Stomach (tissue), 9 donors: Measurements from ENCODE around the gene RERE. TPM values are rescaled to one million over a fixed set of nuclear protein-coding genes. Genes with fewer than 3 reads are reported as not detected.

Experiments used
- DNase-seq, 2 donors: peaks; one replicate each; pipeline versions ENCODE4 v3.0.0 to v3.0.0-alpha.2; 2013 to 2019
- H3K27ac ChIP-seq, 5 donors: fragments of 200-600 bp in 4 of 5; sonication (generic) in 4 of 5; one replicate each; pipeline ENCODE4 v1.5.1; 2013 to 2019; ENCODE audit warnings: mild to moderate bottlenecking in 1 of 5, moderate library complexity in 1 of 5
- H3K27me3 ChIP-seq, 3 donors: fragments of 200-600 bp; sonication (generic); one replicate each; pipeline ENCODE4 v1.5.1; 2017 to 2019; ENCODE audit warnings: mixed run types in 1 of 3
- H3K36me3 ChIP-seq, 4 donors: fragments of 200-600 bp; sonication (generic); 1 replicate in 3 of 4; 2 replicates in 1 of 4; pipeline ENCODE4 v1.5.1; 2016 to 2019
- H3K4me1 ChIP-seq, 4 donors: fragments of 200-600 bp; sonication (generic); one replicate each; pipeline ENCODE4 v1.5.1; 2016 to 2019
- H3K4me3 ChIP-seq, 4 donors: fragments of 200-600 bp; sonication (generic) in 3 of 4; one replicate each; pipeline ENCODE4 v1.5.1; 2016 to 2019; ENCODE audit warnings: mild to moderate bottlenecking in 1 of 4
- H3K9me3 ChIP-seq, 4 donors: fragments of 200-600 bp; sonication (generic); one replicate each; pipeline ENCODE4 v1.5.1; 2016 to 2019
- EP300 ChIP-seq: sonication (generic); formaldehyde crosslinking; IDR thresholded peaks from one replicate; pipeline ENCODE4 v1.6.1; 2017; ENCODE audit warnings: antibody characterized with exemption
- POLR2A ChIP-seq, 4 donors: fragments of 450-650 bp; IDR thresholded peaks; one replicate each; pipeline ENCODE4 v1.6.1; 2016; ENCODE audit warnings: antibody characterized with exemption in 4 of 4, control low read depth in 2 of 4, mild to moderate bottlenecking in 1 of 4, moderate library complexity in 1 of 4
- POLR2AphosphoS5 ChIP-seq, 3 donors: sonication (generic); formaldehyde crosslinking; IDR thresholded peaks; one replicate each; pipeline ENCODE4 v1.6.1; 2016; ENCODE audit warnings: antibody characterized with exemption in 3 of 3
- WGBS, 5 donors: extraction: QIAGEN DNeasy Blood & Tissue Kit in 3 of 5; methylation state at CpG; one replicate each; pipeline versions ENCODE4 v1.1.5 to v1.1.7; 2013 to 2018; 5-methylcytosine and 5-hydroxymethylcytosine counted together
- intact Hi-C: fragments of 100-400 bp; cut with DNase I; formaldehyde crosslinking; loops from one replicate; pipeline ENCODE4 v1.15.1; 2023; ENCODE audit warnings: low total_unique reads
- polyA plus RNA-seq, 3 donors: library from polyadenylated mRNA; stranded (reverse); fragments of 200-250 nt; gene quantifications; one replicate each; pipeline ENCODE4 v1.2.3, GENCODE V29; 2013
- total RNA-seq, 5 donors: library from RNA; depleted of rRNA; stranded (reverse); fragments of >200 nt; gene quantifications; one replicate each; pipeline versions ENCODE4 v1.1.0 to v1.2.3, GENCODE V29; 2014 to 2016
- TF ChIP-seq, protein P1 (sequence below), 7 experiments: fragments of 450-650 bp in 4 of 7; fragments of 200-600 bp in 3 of 7; sonication (generic) in 3 of 7; IDR thresholded peaks; one replicate each; pipeline ENCODE4 v1.5.1; 2016 to 2019; ENCODE audit warnings: antibody characterized with exemption in 7 of 7, control low read depth in 2 of 7, mild to moderate bottlenecking in 1 of 7
- donor health status: healthy with polysubstance abuse.
- donor health status: Bipolar disorder and iron deficiency.
- donor health status: healthy.

Gene RERE
- total and polyA plus RNA-seq, 8 donors = 15.6 to 198 (median 79.3) TPM

DNA sequence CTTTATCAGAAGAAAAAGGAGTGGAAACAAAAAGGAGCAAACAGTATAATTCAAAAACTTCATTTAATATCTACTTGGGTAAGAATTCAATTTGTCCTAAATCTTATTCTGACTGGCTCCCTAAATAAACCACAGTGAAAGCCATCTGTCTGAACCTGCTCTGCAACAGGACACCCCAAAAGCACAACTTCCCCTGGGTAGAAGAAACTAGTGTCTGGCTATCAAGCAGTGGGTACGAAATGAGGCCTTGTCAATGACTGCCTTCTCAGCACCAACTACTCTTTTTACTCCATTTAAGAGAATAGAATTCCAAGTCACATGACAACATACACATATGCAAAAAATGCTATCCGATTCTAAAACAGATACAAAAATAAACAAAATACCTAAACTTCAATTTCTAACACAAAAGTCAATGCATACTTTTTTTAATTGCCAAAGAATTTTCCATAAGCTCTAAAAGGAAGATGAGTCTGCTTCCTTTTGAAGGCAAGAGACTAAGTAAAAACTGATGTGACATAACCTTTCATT is 292.7 kb downstream of the RERE start:
- intact Hi-C loops = no loop called here
- H3K36me3 ChIP-seq = peaks cover 0 to 5% (median 0%) of the 10 kb centered on the region in 4 donors
- DNase-seq = no peak
- H3K27me3 ChIP-seq = no peaks in the 10 kb centered on the region
- peak overlapping the region; percentile 53 to 86 (median 78) for H3K27ac ChIP-seq
- no peaks in the 10 kb centered on the region for H3K9me3 ChIP-seq
- TF ChIP-seq EP300 (no peak), POLR2A (IDR thresholded peaks at IDR 0.05) (no peak), POLR2AphosphoS5 (IDR thresholded peaks at IDR 0.05) (no peak)
- TF ChIP-seq, protein P1, sequence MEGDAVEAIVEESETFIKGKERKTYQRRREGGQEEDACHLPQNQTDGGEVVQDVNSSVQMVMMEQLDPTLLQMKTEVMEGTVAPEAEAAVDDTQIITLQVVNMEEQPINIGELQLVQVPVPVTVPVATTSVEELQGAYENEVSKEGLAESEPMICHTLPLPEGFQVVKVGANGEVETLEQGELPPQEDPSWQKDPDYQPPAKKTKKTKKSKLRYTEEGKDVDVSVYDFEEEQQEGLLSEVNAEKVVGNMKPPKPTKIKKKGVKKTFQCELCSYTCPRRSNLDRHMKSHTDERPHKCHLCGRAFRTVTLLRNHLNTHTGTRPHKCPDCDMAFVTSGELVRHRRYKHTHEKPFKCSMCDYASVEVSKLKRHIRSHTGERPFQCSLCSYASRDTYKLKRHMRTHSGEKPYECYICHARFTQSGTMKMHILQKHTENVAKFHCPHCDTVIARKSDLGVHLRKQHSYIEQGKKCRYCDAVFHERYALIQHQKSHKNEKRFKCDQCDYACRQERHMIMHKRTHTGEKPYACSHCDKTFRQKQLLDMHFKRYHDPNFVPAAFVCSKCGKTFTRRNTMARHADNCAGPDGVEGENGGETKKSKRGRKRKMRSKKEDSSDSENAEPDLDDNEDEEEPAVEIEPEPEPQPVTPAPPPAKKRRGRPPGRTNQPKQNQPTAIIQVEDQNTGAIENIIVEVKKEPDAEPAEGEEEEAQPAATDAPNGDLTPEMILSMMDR (IDR thresholded peaks at IDR 0.05) = no peak
- peak overlapping the region; percentile 42 to 46 (median 46) for H3K4me3 ChIP-seq
- 27 to 51% (median 32%) methylated on average over 2 of the region's 2 CpGs for WGBS, 5 donors
- H3K4me1 ChIP-seq = peaks cover 22 to 51% (median 35%) of the 10 kb centered on the region in 4 donors

DNA sequence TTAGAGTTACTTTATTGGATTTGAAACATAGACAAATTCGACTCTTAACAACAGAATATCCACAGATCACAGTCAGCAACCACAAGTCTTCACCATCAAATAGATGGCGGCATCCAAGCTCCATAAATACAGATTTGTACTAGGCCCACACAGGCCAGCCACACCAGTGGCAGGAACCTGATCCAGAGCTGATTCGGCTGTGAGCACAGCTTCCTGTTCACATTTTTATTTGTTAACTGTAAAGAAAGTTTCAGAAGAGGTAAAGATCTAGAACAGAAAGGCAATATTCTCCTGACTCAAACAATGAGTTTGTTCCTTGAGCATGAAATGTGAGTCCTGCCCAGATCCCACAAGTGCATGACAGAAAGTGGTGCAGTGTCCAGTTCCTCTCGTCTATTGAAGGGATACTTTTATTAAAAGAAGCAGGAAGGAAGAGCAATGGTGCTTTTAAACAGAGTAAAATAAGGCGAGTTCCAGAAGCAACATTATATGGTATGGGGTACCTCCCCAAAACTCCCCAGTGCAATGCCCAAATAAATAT is 293.7 kb downstream of the RERE start:
- Histone ChIP-seq H3K27me3 (no peaks in the 10 kb centered on the region), H3K9me3 (no peaks in the 10 kb centered on the region), H3K4me1 (peaks cover 22 to 51% (median 35%) of the 10 kb centered on the region in 4 donors), H3K27ac (peak overlapping the region in 3 of 5 donors; percentile 20 to 85 (median 78)), H3K36me3 (peaks cover 0 to 5% (median 0%) of the 10 kb centered on the region in 4 donors), H3K4me3 (no peak overlapping the region)
- WGBS, 5 donors = 58 to 70% (median 68%) methylated on average over 5 of the region's 5 CpGs
- intact Hi-C loops = no loop called here
- no peak for TF ChIP-seq POLR2A (IDR thresholded peaks at IDR 0.05)
- TF ChIP-seq, protein P1 (IDR thresholded peaks at IDR 0.05) = no peak
- TF ChIP-seq EP300 = no peak
- no peak for TF ChIP-seq POLR2AphosphoS5 (IDR thresholded peaks at IDR 0.05)
- DNase-seq = no peak

DNA sequence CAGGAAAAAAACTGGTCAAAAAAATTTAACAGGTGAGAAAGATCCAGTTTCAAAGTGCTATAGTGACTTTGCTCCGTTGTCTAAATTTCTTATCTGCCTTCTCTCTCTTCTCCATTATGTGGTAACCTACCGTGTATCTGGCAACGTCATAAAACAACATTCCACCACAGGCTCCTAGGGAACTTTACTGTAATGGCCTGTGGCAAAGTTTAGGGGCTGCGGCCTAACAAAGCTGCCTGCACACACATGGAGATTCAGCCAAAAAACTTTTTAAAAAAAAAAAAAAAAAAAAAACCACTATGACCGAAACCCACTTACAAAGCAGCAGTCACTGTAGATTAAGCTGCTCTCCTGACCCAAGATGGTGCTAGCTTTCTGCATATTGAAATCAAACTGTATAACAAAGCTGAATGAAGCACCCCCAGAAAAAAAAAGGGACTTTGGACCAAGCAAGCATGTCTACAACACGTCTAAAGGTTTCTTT is 296.9 kb downstream of the RERE start:
- DNase-seq = no peak
- Histone ChIP-seq H3K4me1 (peaks cover 36 to 59% (median 51%) of the 10 kb centered on the region in 4 donors), H3K27me3 (no peaks in the 10 kb centered on the region), H3K9me3 (no peaks in the 10 kb centered on the region), H3K36me3 (peaks cover 0 to 5% (median 0%) of the 10 kb centered on the region in 4 donors), H3K27ac (no peak overlapping the region), H3K4me3 (no peak overlapping the region)
- intact Hi-C loops = no loop called here
- TF ChIP-seq POLR2A (IDR thresholded peaks at IDR 0.05) (no peak), EP300 (no peak), POLR2AphosphoS5 (IDR thresholded peaks at IDR 0.05) (no peak)
- TF ChIP-seq, protein P1 (IDR thresholded peaks at IDR 0.05) = no peak
- 58 to 71% (median 62%) methylated on average over 6 of the region's 6 CpGs for WGBS, 5 donors

DNA sequence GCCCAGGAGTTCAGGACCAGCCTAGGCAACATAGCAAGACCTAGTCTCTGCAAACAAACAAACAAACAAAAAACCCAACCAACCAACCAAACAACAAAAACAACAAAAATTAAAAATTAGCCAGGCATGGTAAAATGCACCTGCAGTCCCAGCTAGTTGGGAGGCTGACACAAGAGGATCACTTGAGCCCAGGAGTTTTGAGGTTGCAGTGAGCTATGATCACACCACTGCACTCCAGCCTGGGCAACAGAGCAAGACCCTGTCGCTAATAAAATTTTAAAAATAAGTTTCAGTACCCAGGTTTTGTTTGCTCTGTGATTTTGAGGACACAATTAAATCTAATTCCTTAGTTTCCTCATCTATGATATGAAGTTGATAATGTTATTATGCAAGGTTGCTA is 298.3 kb downstream of the RERE start:
- H3K4me3 ChIP-seq = no peak overlapping the region
- H3K27ac ChIP-seq = no peak overlapping the region
- H3K36me3 ChIP-seq = peaks cover 0 to 5% (median 2%) of the 10 kb centered on the region in 4 donors
- H3K27me3 ChIP-seq = no peaks in the 10 kb centered on the region
- WGBS, 5 donors = 94 to 97% (median 96%) methylated on average over 1 of the region's 1 CpG
- TF ChIP-seq, protein P1 (IDR thresholded peaks at IDR 0.05) = no peak
- TF ChIP-seq EP300 = no peak
- TF ChIP-seq POLR2A (IDR thresholded peaks at IDR 0.05) = no peak
- no peak for TF ChIP-seq POLR2AphosphoS5 (IDR thresholded peaks at IDR 0.05)
- H3K9me3 ChIP-seq = no peaks in the 10 kb centered on the region
- intact Hi-C loops = no loop called here
- peaks cover 24 to 50% (median 42%) of the 10 kb centered on the region in 4 donors for H3K4me1 ChIP-seq
- no peak for DNase-seq
